NB4 (cell line): ENCODE measurements around the gene SS18.
A peak's percentile ranks its signal among the peaks of the same experiment; 100 is the strongest.

Experiments
- POLR2A ChIP-seq: IDR thresholded peaks from 2 replicates; pipeline ENCODE4 v1.6.1; 2011; ENCODE audit warnings: mild to moderate bottlenecking; ENCODE audit not compliant: insufficient read length; ENCODE audit errors: extremely low read depth
- TF ChIP-seq, protein P1 (sequence below): IDR thresholded peaks from one replicate; pipeline ENCODE4 v1.5.1; 2012; ENCODE audit warnings: low read depth, low read length
- TF ChIP-seq, protein P2 (sequence below): IDR thresholded peaks from 2 replicates; pipeline ENCODE4 v1.6.1; 2011; ENCODE audit warnings: low read depth, low read length

DNA sequence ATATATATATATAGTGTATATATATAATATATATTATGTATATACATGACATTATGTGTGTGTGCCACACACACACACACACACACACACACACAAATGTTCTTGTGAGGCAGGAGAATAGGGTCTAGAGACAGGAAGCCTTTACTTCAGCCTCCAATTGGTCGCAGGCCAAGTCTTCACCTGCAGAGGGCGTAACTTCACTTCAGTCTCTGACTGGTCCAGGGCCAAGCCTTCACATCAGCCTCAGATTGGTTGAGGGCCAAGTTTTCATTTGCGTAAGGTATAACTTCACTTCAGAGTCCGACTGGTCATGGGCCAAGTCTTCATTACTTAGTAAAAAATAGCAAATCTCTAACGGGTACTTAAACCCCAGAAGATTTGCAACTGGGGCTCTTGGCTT, 13.2 kb upstream of the SS18 start:
- TF ChIP-seq, protein P1, sequence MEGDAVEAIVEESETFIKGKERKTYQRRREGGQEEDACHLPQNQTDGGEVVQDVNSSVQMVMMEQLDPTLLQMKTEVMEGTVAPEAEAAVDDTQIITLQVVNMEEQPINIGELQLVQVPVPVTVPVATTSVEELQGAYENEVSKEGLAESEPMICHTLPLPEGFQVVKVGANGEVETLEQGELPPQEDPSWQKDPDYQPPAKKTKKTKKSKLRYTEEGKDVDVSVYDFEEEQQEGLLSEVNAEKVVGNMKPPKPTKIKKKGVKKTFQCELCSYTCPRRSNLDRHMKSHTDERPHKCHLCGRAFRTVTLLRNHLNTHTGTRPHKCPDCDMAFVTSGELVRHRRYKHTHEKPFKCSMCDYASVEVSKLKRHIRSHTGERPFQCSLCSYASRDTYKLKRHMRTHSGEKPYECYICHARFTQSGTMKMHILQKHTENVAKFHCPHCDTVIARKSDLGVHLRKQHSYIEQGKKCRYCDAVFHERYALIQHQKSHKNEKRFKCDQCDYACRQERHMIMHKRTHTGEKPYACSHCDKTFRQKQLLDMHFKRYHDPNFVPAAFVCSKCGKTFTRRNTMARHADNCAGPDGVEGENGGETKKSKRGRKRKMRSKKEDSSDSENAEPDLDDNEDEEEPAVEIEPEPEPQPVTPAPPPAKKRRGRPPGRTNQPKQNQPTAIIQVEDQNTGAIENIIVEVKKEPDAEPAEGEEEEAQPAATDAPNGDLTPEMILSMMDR, result peak; percentile 18
- TF ChIP-seq, protein P2, sequence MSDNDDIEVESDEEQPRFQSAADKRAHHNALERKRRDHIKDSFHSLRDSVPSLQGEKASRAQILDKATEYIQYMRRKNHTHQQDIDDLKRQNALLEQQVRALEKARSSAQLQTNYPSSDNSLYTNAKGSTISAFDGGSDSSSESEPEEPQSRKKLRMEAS, result no peak
- TF ChIP-seq POLR2A, result no peak
